Hippocampal formation (tissue), 2 donors: ENCODE data around the gene POMGNT2.

ENCODE experiments used
- DNase-seq, 2 donors: peaks; one replicate each; lab custom pipeline; 2025; lab: John Stamatoyannopoulos, UW

Gene POMGNT2

DNA sequence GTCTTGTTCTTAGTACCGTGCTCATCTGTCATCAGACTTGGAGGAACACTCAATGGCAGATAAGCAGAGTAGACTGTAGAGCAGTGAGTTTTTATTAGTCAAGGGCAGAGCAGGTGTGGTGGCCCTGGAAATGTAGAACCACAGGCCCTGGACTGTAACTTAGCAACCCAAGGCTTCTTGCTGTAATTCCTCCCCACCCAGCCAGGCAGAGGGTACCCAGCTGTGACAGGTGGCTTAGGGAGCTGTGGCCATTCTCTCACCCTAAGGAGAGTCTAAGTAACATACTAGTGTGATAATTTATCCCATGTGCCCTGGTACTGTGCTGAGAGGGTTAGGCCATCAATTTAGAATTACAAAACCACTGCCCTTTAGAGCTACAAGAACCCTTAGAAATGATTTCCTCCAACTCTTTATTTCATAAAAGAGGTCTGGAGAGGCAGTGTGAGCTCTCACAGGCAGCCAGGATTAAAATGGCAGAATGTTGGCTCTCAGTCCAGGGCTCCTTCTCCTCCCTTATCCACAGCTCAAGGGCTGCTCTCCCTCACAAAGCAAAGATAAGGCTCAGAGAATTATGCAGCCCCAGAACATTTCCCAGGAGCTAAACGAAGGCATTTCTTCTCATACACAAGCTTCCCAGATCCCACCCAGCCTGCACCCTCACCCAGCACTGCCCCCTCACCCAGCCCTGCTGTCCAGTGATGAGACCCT is 3.0 kb downstream of the POMGNT2 start:
- DNase-seq = no peak

DNA sequence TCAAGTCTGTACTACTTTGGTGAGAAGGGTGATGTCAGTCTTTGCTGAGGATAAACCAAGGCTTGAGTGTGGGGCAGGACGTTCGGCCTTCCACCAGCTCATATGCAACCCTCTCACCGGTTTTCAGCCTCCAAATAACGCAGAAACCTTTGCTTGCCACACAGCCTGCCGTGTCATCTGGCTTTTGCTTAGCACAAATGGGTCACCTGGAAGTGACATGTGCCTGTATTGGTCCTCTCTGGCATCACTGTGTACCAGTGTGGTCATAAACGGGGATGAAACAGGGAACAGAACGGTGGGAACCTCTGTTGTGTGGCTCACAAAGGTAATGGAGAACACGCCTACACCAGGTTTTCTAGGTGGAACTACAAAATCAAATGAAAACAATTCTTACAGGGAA is 7.1 kb downstream of the POMGNT2 start:
- DNase-seq = no peak

DNA sequence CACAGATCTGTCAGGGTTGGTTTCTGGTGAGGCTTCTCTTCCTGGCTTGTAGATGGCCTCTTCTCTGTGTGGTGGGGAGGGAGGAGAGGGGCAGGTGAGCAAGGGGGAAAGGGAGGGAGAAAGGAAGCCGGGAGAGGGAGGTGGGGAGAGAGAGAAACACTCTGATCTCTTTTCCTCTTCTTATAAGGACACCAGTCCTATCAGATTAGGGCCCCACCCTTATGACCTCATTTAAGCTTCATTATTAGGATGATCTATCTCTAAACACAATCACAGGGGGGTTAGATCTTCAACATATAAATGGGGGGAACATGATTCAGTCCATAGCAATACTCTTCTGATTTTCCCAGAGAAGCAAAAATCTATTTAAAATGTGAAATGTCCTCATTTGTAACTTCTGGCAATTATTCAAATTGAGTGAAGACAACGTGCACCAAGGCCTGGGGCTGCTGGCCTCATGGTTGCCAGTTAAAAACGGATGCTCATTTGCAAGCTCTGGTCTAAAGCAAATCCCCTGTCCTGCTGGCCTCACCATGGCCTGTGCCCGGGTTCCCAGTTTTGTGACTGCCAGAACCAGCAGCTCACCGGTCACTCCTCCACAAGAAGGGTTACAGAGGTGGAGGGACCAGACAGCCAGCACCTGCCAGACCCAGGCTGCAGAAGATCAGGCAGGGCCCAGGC is 8.3 kb downstream of the POMGNT2 start:
- DNase-seq = no peak

DNA sequence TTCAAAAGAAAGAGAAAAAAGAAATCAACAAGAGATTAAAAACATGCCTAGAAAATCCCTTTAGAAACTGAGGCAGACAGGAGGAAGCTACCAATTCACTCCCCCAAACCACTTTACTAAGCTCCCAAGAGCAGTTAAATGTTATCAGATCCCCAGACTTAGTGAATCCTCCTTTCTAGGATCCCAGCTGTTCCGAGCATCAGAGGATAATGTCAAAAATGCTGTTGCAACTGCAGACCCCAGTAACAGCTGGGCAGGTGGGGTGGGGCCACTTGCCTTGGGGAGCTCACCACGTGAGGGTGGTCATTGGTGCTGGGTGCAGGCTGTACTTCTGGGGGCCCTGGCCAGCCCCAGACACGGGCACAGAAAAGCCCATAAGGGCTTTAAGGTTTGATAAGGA is 9.1 kb downstream of the POMGNT2 start:
- DNase-seq = no peak

DNA sequence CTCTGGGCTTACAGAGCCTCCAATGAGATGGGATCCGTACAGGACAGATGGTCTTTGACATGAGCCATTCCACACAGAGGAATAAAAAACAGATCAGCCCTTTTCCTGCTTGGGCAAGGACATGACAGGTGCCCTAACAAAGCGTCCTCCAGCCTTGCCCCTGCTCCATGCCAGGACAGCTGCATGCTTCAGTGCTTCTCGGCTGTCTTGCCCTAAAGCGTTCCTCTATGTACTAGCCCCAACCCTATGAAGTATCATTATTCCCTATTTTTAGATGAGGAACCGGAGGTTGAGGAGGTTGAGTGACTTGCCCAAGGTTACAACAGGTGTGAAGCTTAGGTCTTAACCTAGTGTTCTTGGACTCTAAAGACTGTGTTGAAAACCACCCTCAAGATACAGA is 10.5 kb downstream of the POMGNT2 start:
- DNase-seq = no peak

DNA sequence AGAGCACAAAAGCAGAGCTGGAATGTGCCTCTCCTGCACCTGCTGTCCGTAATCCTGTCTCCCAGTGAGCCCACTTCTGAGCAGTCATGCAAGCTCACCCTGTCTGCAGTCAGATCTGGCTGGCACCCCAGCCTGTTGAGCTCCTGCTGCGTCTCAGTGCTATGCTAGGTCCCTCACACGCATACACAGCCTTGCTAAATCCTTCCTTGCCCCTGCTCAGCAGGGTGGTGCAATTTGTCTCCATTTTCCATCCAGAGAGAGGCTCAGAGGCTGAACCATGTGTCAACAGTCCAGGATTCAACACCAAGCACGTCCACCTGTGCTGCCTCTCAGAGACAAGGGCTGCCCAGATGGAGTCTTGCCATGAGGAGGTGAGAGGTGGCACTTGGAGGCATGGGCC is 11.0 kb downstream of the POMGNT2 start:
- DNase-seq = no peak

DNA sequence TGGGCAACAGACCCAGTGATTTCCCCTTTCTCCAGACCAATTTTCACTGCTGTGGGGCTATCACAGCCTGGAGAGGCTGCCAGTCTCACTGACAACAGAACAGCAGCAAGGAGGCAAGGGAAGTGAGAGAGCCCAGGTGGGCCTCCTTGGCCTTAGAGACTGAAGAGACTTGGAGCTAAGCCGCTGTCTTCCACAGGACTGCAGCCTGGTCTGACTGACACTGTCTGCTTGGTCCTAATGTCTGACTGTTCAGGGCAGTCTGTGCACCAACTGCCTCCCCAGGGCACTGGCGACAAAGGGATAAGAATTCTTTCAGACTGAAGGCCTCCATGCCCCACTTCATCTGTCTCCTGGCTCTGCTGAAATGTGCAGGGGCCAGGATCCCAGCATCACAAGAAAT is 11.5 kb downstream of the POMGNT2 start:
- no peak for DNase-seq

DNA sequence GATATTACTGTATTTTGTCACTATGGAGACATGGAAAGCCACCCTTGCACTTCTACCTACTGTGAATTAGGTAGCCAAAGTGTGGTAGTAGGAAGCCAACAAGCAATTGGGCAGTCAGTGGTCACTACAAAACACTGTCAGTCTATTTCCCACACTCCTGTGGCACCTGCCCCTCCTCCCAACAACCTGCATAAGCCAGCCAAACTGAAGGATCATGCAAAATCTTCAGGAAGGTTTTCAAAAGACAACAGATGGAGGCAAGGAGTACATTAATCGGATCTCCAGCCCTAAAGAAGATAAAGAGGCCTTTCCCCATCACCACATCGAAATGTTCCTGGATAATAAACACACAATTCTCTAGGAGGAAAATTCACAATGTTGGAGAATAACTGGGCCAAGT is 11.9 kb downstream of the POMGNT2 start:
- DNase-seq = no peak

DNA sequence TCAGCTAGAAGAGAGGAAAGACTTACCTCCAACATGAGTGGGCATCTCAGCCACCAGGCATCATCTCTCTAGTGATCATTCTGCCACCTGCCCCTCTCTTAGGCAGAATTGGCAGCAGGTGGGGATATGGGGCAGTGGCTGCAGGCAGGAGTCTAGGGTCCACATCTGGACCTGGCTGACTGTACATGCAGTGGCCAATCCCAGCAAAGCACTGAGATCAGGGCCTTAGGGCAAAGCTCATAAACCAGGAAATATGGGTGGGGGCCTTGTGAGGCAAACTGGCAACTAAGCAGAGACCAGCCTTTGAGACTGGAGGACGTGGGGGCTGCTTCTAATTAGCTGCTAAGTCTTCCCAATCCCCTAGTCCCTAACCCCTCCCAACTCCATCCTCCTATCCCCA is 12.9 kb downstream of the POMGNT2 start:
- DNase-seq = no peak

DNA sequence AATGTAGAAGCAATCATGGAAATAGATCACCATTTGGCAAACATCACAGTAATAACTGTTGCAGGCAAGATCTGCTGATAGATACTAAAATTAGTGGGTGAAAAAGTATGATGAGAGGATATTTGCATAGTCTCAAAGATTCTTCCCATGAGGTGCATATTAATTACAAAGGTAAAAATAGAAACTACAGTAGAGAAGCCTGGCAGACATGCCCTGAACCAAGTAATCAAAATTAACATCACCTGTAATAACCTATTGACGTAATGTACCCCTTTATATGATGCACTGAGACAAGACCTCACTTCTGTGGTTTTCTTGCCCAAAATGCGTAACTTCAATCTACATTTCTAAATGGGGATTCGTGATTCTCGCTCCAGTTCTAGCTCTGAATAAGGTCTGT is 14.4 kb downstream of the POMGNT2 start:
- DNase-seq = no peak

DNA sequence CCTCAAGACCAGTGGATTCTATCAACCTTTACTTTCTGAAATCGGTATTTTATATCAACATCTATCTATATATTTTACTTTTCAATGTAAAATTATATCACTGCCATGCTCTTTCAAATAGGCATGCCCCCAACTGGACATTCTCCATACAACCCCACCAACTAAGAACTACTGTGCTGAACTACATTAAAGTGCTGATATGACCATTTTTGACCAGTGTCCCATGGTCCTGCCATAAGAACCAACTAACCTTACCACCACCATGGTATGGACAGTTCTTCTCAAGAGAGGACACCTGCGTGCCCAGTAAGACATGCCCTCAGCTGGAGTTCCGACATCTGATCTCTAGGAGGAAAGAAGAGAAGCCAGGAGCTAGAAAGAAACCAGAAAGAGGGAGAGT is 15.6 kb downstream of the POMGNT2 start:
- DNase-seq = no peak

DNA sequence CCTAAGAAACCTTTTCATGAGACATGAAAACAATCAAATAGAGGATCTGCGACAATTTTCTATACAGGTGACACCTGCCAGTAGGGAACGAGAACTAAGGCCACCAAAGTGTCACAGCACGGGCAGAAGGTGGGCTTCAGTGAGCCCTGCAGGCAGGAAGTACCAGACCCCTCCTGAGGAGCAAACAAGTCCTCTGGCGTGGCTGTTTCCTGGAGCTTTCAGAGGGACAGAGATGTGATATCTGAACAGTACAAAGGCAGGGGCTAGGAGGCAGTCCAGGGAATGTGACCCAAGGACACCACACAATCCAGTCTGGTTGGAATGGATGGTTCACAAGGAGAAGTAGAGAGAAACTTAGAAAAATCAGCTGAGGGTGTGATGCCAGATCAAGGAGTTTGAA is 16.8 kb downstream of the POMGNT2 start:
- no peak for DNase-seq

DNA sequence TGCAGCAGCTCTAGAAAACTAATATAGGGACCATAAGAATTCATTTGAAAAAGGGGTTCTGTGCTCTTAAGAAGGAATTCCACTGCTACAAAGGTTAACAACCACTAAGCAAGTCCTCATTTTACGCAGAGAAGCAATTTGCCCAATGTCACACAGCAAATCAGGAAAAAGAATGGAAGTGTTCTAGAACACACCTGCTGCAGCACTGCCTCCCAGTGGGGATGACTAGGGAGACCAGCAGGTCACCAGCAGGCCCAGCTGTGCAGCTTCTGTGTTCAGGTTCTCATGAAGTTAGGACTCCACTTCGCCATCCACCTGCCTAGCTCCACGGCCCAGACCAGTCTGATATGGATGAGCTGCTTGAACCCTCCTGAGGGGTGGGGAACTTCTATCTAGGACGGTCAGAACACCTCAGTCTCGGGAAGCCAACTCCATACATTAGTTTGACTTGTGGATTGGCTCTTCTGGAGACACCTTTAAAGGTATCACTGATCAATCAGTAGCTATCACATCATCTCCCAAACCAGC is 18.6 kb downstream of the POMGNT2 start:
- DNase-seq = no peak

DNA sequence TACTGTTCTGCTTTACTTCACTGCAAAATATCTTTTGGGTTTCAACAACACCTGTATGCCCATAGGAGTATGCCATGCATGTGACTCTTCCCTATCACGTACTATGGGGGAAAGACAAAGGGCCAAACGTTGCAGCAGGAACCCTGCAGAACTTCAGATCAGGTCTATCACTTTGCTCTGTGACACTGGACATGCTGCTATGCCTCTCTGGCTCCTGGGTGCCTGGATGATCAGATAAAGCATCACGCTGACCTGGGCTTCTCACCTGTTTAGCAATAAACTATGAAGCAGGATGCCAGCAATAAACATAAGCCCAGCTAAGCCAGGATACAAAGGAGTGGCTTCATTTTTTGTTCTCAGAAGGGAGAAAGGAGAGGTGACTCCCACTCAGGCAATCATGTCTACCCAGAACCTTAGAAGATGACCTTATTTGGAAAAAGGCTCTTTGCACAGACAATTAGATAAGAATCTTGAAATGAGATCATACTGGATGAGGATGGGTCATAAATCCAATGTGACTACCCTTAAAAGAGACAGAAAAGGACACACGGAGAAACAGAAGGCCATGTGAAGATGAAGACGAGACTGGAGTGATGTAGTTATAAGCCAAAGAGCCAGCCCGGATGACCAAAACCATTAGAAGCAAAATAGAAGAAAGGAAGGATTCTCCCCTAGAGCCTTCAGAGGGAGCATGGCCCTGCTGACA is 19.3 kb downstream of the POMGNT2 start:
- no peak for DNase-seq

DNA sequence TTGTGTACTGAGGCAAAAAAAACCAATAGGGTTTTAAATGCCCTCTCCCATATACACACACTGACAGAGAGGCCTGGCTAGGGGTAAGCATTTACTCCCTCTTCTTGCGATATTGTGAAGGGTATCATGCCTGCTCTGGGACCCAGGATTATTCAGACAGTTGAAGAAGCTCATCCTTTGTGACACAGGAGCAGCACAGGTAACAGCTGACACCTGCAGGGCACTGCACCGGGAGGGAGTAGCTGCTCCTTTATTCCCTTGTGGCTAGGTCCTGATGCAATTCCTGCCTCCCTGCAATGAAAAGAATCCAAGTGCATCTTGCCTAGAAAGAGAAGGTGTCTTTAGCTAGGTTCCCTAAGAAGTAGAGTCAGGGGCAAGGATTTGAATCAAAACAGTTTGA is 23.4 kb downstream of the POMGNT2 start:
- no peak for DNase-seq

DNA sequence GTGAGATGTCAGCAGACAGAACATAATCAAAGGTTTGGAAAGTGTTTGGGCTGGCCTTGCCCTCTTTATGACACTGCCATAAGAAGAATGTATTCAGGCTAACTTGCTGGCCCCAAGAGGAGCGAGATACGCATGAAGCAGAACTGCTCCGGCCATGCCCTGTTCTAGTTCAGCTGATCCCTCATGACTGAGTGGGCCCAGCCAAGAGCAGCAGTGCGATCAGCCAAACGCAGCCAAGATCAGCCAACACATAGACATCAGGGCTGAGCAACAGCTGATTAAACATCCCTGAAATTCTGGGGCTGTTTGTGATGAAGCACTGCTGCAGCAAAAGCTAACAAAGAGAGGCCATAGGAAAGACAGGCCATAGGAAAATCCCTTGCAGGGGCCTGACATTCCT is 24.1 kb downstream of the POMGNT2 start:
- no peak for DNase-seq

DNA sequence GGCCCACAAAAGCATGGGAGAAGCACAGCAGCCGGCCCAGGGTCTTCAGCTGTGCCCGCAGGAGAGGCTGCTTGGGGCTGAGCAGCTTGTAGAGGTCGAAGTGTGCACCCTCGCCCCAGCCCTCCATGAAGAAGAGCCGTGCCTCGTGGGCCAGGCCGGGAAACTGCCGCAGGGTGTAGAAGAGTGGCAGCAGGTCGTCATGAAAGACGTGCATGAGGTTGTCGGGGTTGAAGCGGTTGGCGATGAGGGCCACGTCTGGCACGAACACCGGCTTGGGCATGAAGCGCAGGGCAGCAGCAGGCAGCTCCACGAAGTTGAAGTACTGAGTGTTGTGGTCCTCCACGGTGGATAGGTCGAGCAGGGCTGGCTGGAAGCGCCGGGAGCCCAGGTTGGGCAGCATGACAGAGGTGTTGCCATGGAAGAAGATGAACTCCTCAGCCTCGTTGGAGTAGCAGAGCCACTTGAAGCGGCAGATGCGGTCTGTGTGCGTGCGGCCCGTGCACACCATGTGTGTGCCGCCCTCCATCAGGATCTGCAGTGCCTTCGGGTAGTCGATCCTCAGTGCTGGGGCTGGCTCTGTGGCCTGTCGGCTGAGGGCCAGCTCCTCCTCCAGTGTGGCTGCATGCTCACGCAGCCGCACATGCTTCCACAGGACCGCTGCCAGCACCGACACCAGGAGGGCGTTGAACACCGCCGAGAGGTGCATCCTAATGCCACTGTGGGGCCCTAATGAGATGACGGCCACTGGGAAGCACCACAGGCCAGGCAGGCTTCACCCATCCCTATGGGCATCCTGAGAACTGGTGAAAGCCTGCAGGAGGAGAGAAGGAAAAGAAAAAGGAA is 24.9 kb downstream of the POMGNT2 start:
- DNase-seq = no peak

DNA sequence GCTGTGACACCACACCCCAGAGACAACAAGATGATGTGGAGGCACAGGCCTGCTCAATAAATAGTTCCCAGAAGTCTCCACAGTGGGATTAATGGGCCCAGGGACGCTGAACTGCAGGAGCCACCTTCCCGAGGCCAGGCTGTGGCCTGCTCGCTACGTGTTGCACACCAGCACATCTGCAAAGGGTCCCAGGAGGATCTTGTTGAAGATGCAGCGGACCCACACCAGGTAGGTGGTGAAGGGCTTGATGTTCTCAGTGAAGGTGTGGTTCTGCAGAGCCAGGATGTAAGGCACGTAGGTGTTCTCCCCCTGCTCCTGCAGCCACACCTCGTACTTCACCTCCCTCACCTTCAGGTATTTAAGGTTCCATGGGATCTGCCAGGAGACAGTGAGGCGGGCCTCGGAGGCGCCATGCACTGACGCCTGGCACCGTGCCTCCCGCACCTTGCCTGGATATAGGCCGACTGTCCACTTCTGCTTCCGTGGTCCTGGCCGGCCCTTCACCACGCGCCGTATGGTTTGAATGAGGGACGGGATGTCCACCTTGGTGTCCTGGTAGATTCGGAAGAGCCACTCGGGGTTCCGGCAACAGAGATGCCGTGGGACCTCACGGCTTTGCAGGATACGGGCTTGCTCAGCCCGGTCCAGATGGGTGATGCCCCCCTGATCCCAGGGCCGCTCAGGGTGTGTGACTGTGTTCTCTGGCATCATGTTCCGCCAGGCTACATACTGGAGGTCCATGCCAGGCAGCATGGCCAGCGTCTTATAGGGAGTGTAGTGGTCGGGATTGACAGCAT is 26.1 kb downstream of the POMGNT2 start:
- no peak for DNase-seq

DNA sequence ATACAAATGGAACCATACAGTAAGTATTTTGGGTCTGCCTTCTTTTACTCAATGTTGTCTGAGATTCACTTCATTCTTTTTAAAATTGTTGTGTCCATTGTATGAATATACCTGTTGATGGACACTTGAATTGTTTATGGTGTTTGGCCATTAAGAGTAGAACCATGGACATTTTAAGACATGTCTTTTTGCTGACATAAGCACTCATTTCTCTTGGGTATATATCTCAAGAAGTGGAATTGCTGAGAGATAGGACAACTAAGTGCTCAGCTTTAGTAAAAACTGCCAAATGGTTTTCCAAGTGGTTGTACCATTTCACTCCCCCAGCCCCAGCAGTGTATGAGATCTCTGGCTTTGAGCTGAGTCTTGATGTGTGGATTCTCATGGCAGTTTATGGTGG is 28.2 kb downstream of the POMGNT2 start:
- no peak for DNase-seq

DNA sequence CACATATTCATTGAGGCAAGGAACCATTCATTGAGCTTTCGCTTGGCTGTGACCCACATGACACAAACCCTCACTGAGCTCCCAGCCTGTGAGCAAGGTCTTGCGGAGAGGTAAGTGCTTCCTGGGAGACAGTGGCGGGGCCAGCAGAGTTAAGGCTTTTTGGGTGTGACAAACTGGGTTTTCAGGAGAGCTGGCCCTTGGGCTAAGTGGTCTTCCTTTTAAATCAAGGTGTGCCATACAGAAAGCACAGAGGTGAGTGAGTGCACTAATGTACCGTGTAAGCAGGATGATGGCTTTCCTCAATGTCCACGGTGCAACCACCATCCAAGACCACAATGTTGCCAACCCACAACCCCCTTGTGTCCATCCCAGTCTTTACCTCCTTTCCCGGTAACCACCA is 28.6 kb downstream of the POMGNT2 start:
- no peak for DNase-seq

DNA sequence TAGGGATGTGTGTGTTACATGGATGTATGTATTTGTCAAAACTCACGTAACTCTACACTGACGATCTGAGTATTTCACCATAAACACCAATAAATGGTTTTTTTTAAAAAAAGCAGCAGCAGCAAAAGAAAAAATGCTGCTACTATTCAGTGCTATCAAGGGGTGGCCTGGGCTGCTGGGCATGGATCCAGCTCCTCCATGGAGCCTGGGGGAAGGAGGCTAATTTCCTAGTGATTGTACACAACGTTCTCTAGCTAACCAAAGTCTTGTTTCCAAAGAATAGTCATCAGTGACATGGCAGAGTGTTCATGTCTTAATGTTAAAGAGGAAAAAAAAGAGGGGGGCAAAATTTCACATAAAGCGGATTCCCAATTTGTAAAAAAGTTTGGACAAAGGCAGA is 29.0 kb downstream of the POMGNT2 start:
- DNase-seq = no peak
